H1 (cell line): ENCODE measurements around the gene AGPAT2. TPM values are rescaled to one million over a fixed set of nuclear protein-coding genes. Genes with fewer than 3 reads are reported as not detected.
A peak's percentile ranks its signal among the peaks of the same experiment; 100 is the strongest.

ENCODE experiments used
- CTCF ChIA-PET: fragments of 300-600 bp; sonication (Branson Sonifier 250); formaldehyde crosslinking; loops from one replicate; lab custom pipeline; 2021; ENCODE audit not compliant: partially characterized antibody; lab: Charles Lee
- POLR2A ChIA-PET: fragments of 300-600 bp; sonication (Branson Sonifier 250); formaldehyde crosslinking; loops from one replicate; lab custom pipeline; 2021; ENCODE audit warnings: inconsistent platforms; ENCODE audit not compliant: partially characterized antibody; lab: Charles Lee
- DNase-seq, 2 experiments: peaks; one replicate each; pipeline versions ENCODE4 v3.0.0 to v3.0.0-alpha.2; 2010 to 2022; ENCODE audit warnings: low spot score in 2 of 2, low read depth in 1 of 2, mixed read lengths in 1 of 2
- FAIRE-seq: peaks from 2 replicates; lab custom pipeline; 2011; peaks lifted over from hg19 to GRCh38; lab: Jason Lieb, UNC
- H2AFZ ChIP-seq: 2 replicates; pipeline ENCODE4 v1.8.1; 2012; ENCODE audit warnings: low read length, inconsistent platforms
- H2AK5ac ChIP-seq: 2 replicates; pipeline ENCODE4 v1.6.1; 2013; ENCODE audit warnings: low read depth, low read length
- H2BK120ac ChIP-seq: replicated peaks from 2 replicates; pipeline ENCODE3; 2013; ENCODE audit warnings: low read depth, low read length, inconsistent platforms
- H2BK12ac ChIP-seq: 2 replicates; pipeline ENCODE4 v1.6.1; 2013; ENCODE audit warnings: low read depth, low read length
- H2BK15ac ChIP-seq: 2 replicates; pipeline ENCODE4 v1.6.1; 2013; ENCODE audit warnings: low read length
- H2BK20ac ChIP-seq: 2 replicates; pipeline ENCODE4 v1.6.1; 2013; ENCODE audit warnings: low read length
- H2BK5ac ChIP-seq: 2 replicates; pipeline ENCODE4 v1.6.1; 2013; ENCODE audit warnings: low read depth, low read length
- H3K14ac ChIP-seq: 2 replicates; pipeline ENCODE4 v1.6.1; 2013; ENCODE audit warnings: inconsistent platforms; ENCODE audit not compliant: insufficient read length
- H3K18ac ChIP-seq: 2 replicates; pipeline ENCODE4 v1.6.1; 2013; ENCODE audit warnings: low read length; ENCODE audit errors: extremely low read depth
- H3K23ac ChIP-seq: 2 replicates; pipeline ENCODE4 v1.6.1; 2013; ENCODE audit warnings: inconsistent platforms; ENCODE audit not compliant: insufficient read length
- H3K23me2 ChIP-seq: 2 replicates; pipeline ENCODE4 v1.6.1; 2013; ENCODE audit warnings: low read depth, low read length
- H3K27ac ChIP-seq: 2 replicates; pipeline ENCODE4 v1.6.1; 2011; ENCODE audit warnings: low read depth, low read length, inconsistent platforms
- H3K27me3 ChIP-seq, 4 experiments: replicated peaks in 1 of 4; 1 replicate in 1 of 4; 2 replicates in 3 of 4; pipeline versions ENCODE4 v1.6.1 to v1.8.1; 2011 to 2013; ENCODE audit warnings: low read length in 3 of 4, mild to moderate bottlenecking in 3 of 4, inconsistent platforms in 2 of 4, mixed read lengths in 2 of 4, moderate library complexity in 1 of 4; ENCODE audit not compliant: control insufficient read depth in 3 of 4, insufficient read depth in 3 of 4; ENCODE audit errors: extremely low read depth in 1 of 4
- H3K36me3 ChIP-seq, 4 experiments: 2 replicates each; pipeline versions ENCODE4 v1.6.1 to v1.8.1; 2011 to 2013; ENCODE audit warnings: mild to moderate bottlenecking in 4 of 4, low read length in 3 of 4, moderate library complexity in 2 of 4, control low read depth in 1 of 4, inconsistent platforms in 1 of 4; ENCODE audit not compliant: insufficient read depth in 4 of 4, control insufficient read depth in 2 of 4
- H3K4ac ChIP-seq: replicated peaks from 2 replicates; pipeline ENCODE3; 2013; ENCODE audit warnings: low read length, low read depth, mixed read lengths, inconsistent platforms; ENCODE audit not compliant: insufficient read length
- H3K4me1 ChIP-seq, 4 experiments: replicated peaks in 1 of 4; 1 replicate in 1 of 4; 2 replicates in 3 of 4; pipeline versions ENCODE4 v1.6.1 to v1.8.1; 2011 to 2013; ENCODE audit warnings: low read length in 3 of 4, inconsistent platforms in 2 of 4, mixed read lengths in 1 of 4; ENCODE audit not compliant: insufficient read depth in 4 of 4, control insufficient read depth in 3 of 4
- H3K4me2 ChIP-seq, 2 experiments: 2 replicates each; pipeline versions ENCODE4 v1.6.1 to v1.8.1; 2011 to 2013; ENCODE audit warnings: low read depth in 2 of 2, low read length in 2 of 2, control low read depth in 1 of 2, inconsistent platforms in 1 of 2, mild to moderate bottlenecking in 1 of 2; ENCODE audit not compliant: insufficient read depth in 1 of 2
- H3K4me3 ChIP-seq, 4 experiments: fragments of 200-600, 300-600 bp in 1 of 4; sonication (generic), shearing (Covaris generic), sonication (Bioruptor Twin) in 1 of 4; 2 replicates each; pipeline versions ENCODE4 v1.5.1 to v1.8.1; 2011 to 2016; ENCODE audit warnings: low read length in 4 of 4, low read depth in 3 of 4, control low read depth in 2 of 4, inconsistent platforms in 2 of 4, mild to moderate bottlenecking in 2 of 4, mixed read lengths in 1 of 4, moderate library complexity in 1 of 4; ENCODE audit not compliant: insufficient read depth in 2 of 4; ENCODE audit errors: extremely low read depth in 1 of 4
- H3K56ac ChIP-seq: replicated peaks from 2 replicates; pipeline ENCODE3; 2013; ENCODE audit warnings: low read depth, mild to moderate bottlenecking, mixed read lengths, low read length, inconsistent platforms; ENCODE audit not compliant: insufficient read length
- H3K79me1 ChIP-seq: 2 replicates; pipeline ENCODE4 v1.6.1; 2013; ENCODE audit warnings: low read depth, low read length, control low read depth
- H3K79me2 ChIP-seq, 2 experiments: 2 replicates each; pipeline versions ENCODE4 v1.6.1 to v1.8.1; 2012 to 2013; ENCODE audit warnings: low read length in 2 of 2, mild to moderate bottlenecking in 2 of 2, inconsistent platforms in 1 of 2; ENCODE audit not compliant: insufficient read depth in 2 of 2, control insufficient read depth in 1 of 2
- H3K9ac ChIP-seq, 4 experiments: replicated peaks in 1 of 4; 1 replicate in 1 of 4; 2 replicates in 3 of 4; pipeline versions ENCODE4 v1.6.1 to v1.8.1; 2011 to 2013; ENCODE audit warnings: low read depth in 3 of 4, low read length in 3 of 4, control low read depth in 2 of 4, mild to moderate bottlenecking in 2 of 4, moderate library complexity in 2 of 4, inconsistent platforms in 1 of 4; ENCODE audit errors: extremely low read depth in 1 of 4
- H3K9me3 ChIP-seq, 2 experiments: 2 replicates each; pipeline versions ENCODE4 v1.6.1 to v1.8.1; 2012 to 2013; ENCODE audit warnings: mild to moderate bottlenecking in 2 of 2, moderate library complexity in 2 of 2, control low read depth in 1 of 2, inconsistent platforms in 1 of 2, low read depth in 1 of 2, low read length in 1 of 2, mixed read lengths in 1 of 2; ENCODE audit not compliant: insufficient read depth in 2 of 2
- H4K20me1 ChIP-seq, 2 experiments: replicated peaks in 1 of 2; 2 replicates each; pipeline versions ENCODE3 to v1.8.1; 2011 to 2013; ENCODE audit warnings: inconsistent platforms in 2 of 2, low read length in 2 of 2, mild to moderate bottlenecking in 1 of 2; ENCODE audit not compliant: insufficient read depth in 2 of 2, control insufficient read depth in 1 of 2
- H4K5ac ChIP-seq: 2 replicates; pipeline ENCODE4 v1.6.1; 2013; ENCODE audit warnings: low read length, low read depth, mixed read lengths, inconsistent platforms; ENCODE audit not compliant: insufficient read length
- H4K8ac ChIP-seq: 2 replicates; pipeline ENCODE4 v1.8.0; 2013; ENCODE audit warnings: mild to moderate bottlenecking, moderate library complexity, low read length, inconsistent platforms; ENCODE audit not compliant: insufficient read depth; ENCODE audit errors: extremely low read depth
- H4K91ac ChIP-seq: replicated peaks from 2 replicates; pipeline ENCODE3; 2013; ENCODE audit warnings: low read length, mixed read lengths, inconsistent platforms; ENCODE audit not compliant: insufficient read length
- CEBPB ChIP-seq: IDR thresholded peaks from 2 replicates; pipeline ENCODE4 v1.6.1; 2012; ENCODE audit warnings: low read depth, low read length
- CHD1 ChIP-seq: IDR thresholded peaks from 2 replicates; pipeline ENCODE4 v1.6.1; 2012; ENCODE audit warnings: low read depth, low read length, improper control_type of control experiment
- EGR1 ChIP-seq: IDR thresholded peaks from 2 replicates; pipeline ENCODE4 v1.6.1; 2011; ENCODE audit warnings: low read depth, low read length, borderline replicate concordance
- GTF2F1 ChIP-seq: IDR thresholded peaks from 2 replicates; pipeline ENCODE4 v1.6.1; 2012; ENCODE audit warnings: low read depth, low read length, improper control_type of control experiment, borderline replicate concordance
- HDAC6 ChIP-seq: IDR thresholded peaks from one replicate; pipeline ENCODE4 v1.7.1; 2012; ENCODE audit warnings: low read depth, mild to moderate bottlenecking, inconsistent platforms, low read length, moderate library complexity
- JUN ChIP-seq: IDR thresholded peaks from 2 replicates; pipeline ENCODE4 v1.6.1; 2011; ENCODE audit warnings: low read depth, mild to moderate bottlenecking, improper control_type of control experiment, low read length
- PHF8 ChIP-seq: fragments of 200-600 bp; sonication (generic); conservative IDR thresholded peaks from 2 replicates; pipeline ENCODE4 v1.7.1; 2012; ENCODE audit warnings: low read depth, mild to moderate bottlenecking, inconsistent platforms, low read length, moderate library complexity
- RFX5 ChIP-seq: IDR thresholded peaks from 2 replicates; pipeline ENCODE4 v1.6.1; 2011; ENCODE audit warnings: low read depth, low read length, improper control_type of control experiment, borderline replicate concordance
- SAP30 ChIP-seq: fragments of 300-600 bp; sonication (generic); IDR thresholded peaks from 2 replicates; pipeline ENCODE4 v1.7.1; 2012; ENCODE audit warnings: low read length, moderate library complexity, mild to moderate bottlenecking, inconsistent platforms; ENCODE audit not compliant: insufficient read depth, insufficient replicate concordance
- TCF12 ChIP-seq: IDR thresholded peaks from 2 replicates; pipeline ENCODE4 v1.6.1; 2011; ENCODE audit warnings: low read depth, mild to moderate bottlenecking, low read length
- USF2 ChIP-seq: IDR thresholded peaks from 2 replicates; pipeline ENCODE4 v1.6.1; 2011; ENCODE audit warnings: low read length, improper control_type of control experiment
- WGBS, 2 experiments: shearing (Covaris generic) in 1 of 2; methylation state at CpG; one replicate each; pipeline versions ENCODE4 v1.1.6 to v1.1.7; 2013 to 2015; ENCODE audit warnings: low lambda C conversion rate in 2 of 2, mixed read lengths in 2 of 2, inconsistent platforms in 1 of 2, low coverage in 1 of 2, missing lambda C conversion rate in 1 of 2; ENCODE audit not compliant: insufficient replicate concordance in 2 of 2, insufficient coverage in 1 of 2, insufficient read length in 1 of 2; ENCODE audit errors: extremely low coverage in 1 of 2, missing lambda C conversion rate in 1 of 2; 5-methylcytosine and 5-hydroxymethylcytosine counted together
- polyA plus RNA-seq, 7 experiments: library from polyadenylated mRNA; depleted of rRNA in 3 of 7; stranded (reverse) in 5 of 7; unstranded in 2 of 7; fragments of >200 nt in 5 of 7; fragments of 200-250 nt in 2 of 7; gene quantifications; 1 replicate in 5 of 7; 2 replicates in 1 of 7; 4 replicates in 1 of 7; pipeline versions ENCODE4 v1.2.1 to v1.2.3, GENCODE V29; 2011 to 2013; ENCODE audit warnings: missing spikeins in 2 of 7, mixed read lengths in 2 of 7
- total RNA-seq: library from RNA; stranded (reverse); fragmentation: NEBNext Ultra II Directional; extraction: Animal tissue kit (Norgen Biotek cat#: 25700); gene quantifications from 2 replicates; pipeline ENCODE4 v1.2.1, GENCODE V29; 2021

Gene AGPAT2
- total and polyA plus RNA-seq, 2 of the 8 experiments (the other 6 are each of a cell fraction or from before 2014, with no cell fraction given): 31.6 to 37.6 TPM

GRCh38 chr9:136624184-136624951 is 62.9 kb downstream of the AGPAT2 start:
- Histone ChIP-seq H2BK20ac (no peak overlapping the region), H4K8ac (no peak overlapping the region; the same call in 1 of the 2 replicates), H3K14ac (no peak overlapping the region), H4K20me1 (no peaks in the 10 kb centered on the region), H3K4me3 (no peak overlapping the region), H3K56ac (no peak overlapping the region), H4K5ac (no peak overlapping the region), H3K18ac (no peak overlapping the region), H3K27ac (no peak overlapping the region), H4K91ac (peak overlapping the region; percentile 97), H3K4ac (peak overlapping the region; percentile 85), H2AFZ (no peak overlapping the region), H2BK5ac (peak overlapping the region; percentile 71; the same call in 1 of the 2 replicates), H3K9me3 (no peaks in the 10 kb centered on the region), H2BK12ac (peak overlapping the region; percentile 50; the same call in 1 of the 2 replicates), H2BK120ac (no peak overlapping the region), H3K23ac (no peak overlapping the region), H2AK5ac (no peak overlapping the region), H2BK15ac (peak overlapping the region; percentile 46; the same call in 1 of the 2 replicates), H3K9ac (no peak overlapping the region), H3K79me2 (no peaks in the 10 kb centered on the region), H3K4me1 (peaks cover 0 to 2% (median 0%) of the 10 kb centered on the region in 4 experiments; a peak in 1 of 7 replicates), H3K36me3 (no peaks in the 10 kb centered on the region), H3K27me3 (no peaks in the 10 kb centered on the region), H3K79me1 (no peaks in the 10 kb centered on the region), H3K4me2 (no peak overlapping the region), H3K23me2 (no peaks in the 10 kb centered on the region)
- FAIRE-seq (no peak), DNase-seq (peak in 1 of 2 experiments; percentile 44)
- WGBS, 2 experiments: 96% methylated on average over 16 of the region's 16 CpGs; no CpG with 5 or more reads in 1 of the 2 experiments
- CTCF ChIA-PET: interaction anchor here (0.7 to 9.6 kb wide), 25 partner anchors 9 to 332 kb away, joined by 3 to 253 read pairs (median 4); no protein-coding TSS in a partner anchor
- POLR2A ChIA-PET: interaction anchor here (0.8 to 1.4 kb wide), 5 partner anchors 24 to 121 kb away, joined by 3 read pairs; no protein-coding TSS in a partner anchor
- no peak for TF ChIP-seq HDAC6
- no peak for TF ChIP-seq USF2
- no peak for TF ChIP-seq SAP30
- TF ChIP-seq GTF2F1: no peak
- TF ChIP-seq CHD1: no peak
- no peak for TF ChIP-seq RFX5
- TF ChIP-seq JUN: no peak
- no peak for TF ChIP-seq CEBPB
- no peak for TF ChIP-seq TCF12
- no peak for TF ChIP-seq PHF8
- no peak for TF ChIP-seq EGR1
